T47D (cell line): ENCODE results near the gene ANXA11.
A peak's percentile ranks its signal among the peaks of the same experiment; 100 is the strongest.
"Not testable (repeated sequence)": the region's sequence is repeated elsewhere in the genome, so short reads cannot be mapped to it uniquely, and the experiment has no call there.

Experiments used
- DNase-seq, 2 experiments: peaks; one replicate each; pipeline versions ENCODE4 v3.0.0 to v3.0.0-alpha.2; 2011 to 2012; ENCODE audit warnings: low read depth in 1 of 2, low spot score in 1 of 2
- JUND ChIP-seq: IDR thresholded peaks from 2 replicates; pipeline ENCODE4 v1.6.1; 2012; ENCODE audit warnings: low read depth
- in situ Hi-C: cut with HindIII; loops from 2 replicates; pipeline ENCODE4 v1.10.0; 2016; ENCODE audit warnings: low sequenced_read_pairs, low pct_unique_long_range_greater_than_20kb

Gene ANXA11

GRCh38 chr10:80146918-80147317 lies 58.4 kb downstream of the ANXA11 start:
- TF ChIP-seq JUND = no peak
- no peak for DNase-seq
- in situ Hi-C loops = no loop called here

DNA sequence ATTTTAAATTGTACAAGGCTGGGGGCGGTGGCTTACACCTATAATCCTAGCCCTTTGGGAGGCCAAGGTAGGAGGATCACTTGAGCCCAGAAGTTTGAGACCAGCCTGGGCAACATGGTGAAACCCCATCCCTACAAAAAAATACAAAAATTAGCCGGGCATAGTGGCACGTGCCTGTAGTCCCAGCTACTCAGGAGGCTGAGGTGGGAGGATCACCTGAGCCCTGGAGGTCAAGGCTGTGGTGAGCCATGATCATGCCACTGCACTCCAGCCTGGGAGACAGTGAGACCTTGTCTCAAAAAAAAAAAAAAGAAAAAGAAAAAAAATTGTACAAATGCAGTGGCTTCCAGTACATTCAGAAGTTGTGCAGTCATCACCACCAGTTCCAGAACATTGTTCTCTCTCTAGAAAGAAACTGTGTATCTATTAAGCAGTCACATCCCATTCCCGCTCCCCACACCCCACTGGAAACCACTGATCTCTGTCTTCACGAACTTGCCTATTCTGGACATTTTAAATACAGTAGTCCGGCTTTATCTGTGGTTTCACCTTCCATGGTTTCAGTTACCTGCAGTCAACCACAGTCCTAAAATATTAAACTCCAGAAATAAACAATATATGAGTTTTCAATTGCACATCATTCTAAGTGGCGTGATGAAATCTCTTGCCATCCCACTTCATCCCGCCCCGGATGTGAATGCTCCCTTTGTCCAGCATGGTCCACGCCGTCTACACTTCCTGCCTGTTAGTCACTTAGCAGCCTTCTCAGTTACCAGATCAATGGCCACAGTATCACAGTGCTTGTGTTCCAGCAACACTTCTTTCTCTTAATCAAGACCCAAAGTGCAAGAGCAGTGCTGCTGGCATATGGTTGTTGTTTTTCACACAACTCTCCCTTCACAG lies 59.7 kb downstream of the ANXA11 start:
- in situ Hi-C loops = not testable (repeated sequence)

DNA sequence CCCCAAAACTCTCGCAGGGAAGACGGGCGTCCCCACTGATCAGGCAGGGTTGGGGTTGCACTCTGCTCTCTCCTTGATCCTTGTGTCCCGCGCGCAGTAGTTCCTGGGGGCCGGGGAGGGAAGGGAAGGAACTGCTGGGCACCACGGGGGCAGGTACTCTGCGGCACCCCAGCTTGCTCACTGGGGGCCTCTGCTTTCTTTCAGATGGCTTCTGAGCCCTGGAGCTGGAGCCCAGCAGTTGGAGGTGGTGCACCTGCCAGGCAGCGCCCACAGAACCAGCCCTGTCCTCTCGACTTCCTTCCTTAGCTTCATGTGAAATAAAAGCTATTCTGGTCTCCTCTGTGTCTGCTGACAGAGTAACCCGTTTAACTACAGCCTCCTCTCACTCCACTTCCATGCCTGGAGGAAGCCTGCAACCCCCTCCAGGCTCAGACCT lies 60.6 kb downstream of the ANXA11 start:
- in situ Hi-C loops = no loop called here
- no peak for DNase-seq
- no peak for TF ChIP-seq JUND

More for the DNA sequence above, 59.7 kb downstream of the ANXA11 start:
- not testable (repeated sequence) for DNase-seq

DNA sequence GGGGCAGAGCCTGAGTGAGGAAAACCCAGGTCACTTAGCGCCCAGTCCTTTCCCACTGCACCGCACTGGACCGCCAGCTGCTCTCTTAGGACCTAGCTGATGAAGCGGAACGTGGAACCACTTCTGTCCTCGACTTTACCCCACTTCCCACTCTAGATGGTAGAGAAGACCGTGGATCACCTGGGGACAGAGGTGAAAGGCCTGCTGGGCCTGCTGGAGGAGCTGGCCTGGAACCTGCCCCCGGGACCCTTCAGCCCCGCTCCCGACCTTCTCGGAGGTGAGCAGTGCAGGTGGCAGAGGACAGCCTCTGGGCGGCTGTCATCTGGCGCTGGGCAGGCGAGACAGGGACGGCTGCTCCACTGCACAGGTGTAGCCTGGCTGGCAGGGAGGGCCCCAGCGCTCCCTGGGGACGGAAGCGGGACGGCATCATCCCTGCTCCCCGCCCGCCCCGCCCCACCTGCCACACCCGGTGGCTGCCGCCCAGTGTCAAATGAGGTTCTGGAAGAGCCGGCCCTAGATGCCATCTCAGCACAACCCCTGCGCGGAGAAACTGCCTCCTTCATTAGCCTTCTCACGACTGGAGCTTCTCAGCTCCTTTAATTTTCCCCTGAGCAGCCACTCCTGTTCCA lies 61.2 kb downstream of the ANXA11 start:
- in situ Hi-C loops = no loop called here
- no peak for TF ChIP-seq JUND
- DNase-seq = peak in 1 of 2 experiments; percentile 40

DNA sequence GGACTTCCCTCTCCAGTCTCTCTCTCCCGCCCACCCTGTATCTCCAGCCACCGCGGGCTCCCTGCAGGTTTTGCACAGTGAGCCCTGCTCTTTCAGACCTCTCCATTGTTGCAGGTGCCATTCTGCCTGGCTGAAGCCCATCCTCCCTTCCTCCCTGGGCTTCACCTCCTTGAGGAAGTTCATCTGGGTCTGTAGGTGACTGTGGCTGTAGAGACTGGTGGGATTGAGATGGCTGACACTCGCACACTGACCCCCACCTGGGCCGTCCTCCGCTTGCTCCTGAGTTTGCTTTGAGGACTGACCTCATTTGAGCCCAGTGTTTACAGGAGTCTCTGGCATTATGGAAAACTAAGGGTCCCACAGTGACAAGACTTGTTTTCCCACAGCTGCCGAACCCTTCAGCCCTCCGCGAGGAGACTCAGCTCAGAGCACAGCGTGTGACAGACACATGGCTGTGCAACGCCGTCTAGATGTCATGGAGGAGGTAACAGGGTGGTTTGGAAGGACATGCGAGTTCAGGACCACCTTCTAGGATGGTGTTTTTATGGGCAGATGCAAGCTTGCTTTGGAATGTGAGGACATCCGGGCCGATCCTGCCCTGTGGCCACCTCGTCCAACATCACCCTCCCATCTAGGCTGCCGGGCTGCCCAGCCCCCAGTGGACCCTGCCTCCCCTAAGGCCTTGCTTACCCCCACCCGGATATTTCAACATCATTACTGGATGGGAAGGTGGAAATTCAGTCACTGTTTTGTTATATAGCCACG lies 63.5 kb downstream of the ANXA11 start:
- no peak for TF ChIP-seq JUND
- in situ Hi-C loops = no loop called here
- no peak for DNase-seq

DNA sequence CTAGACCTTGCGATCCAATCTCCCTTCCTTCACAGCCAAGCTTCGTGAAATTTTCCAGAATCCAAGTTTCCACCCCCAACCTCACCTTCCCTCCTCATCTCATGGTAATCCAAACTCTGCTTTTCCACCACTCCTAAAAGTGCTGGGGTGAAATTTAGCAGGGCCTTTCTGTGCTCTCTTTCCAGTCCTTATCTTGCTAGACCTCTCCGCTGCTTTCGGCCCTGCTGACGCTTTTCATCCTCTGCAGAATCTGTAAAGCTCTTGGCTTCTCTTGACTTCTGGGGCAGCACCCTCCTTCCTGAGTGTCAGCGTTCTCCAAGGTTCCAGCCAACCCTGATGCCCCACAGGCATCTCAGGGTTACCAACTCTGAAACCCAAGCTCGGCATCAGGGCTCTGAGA lies 65.1 kb downstream of the ANXA11 start:
- TF ChIP-seq JUND = no peak
- no peak for DNase-seq
- in situ Hi-C loops = no loop called here

- TF ChIP-seq JUND = no peak
- DNase-seq = no peak
- in situ Hi-C loops = no loop called here
Observed at GRCh38 chr10:80139265-80139664, 66.1 kb downstream of the ANXA11 start.

GRCh38 chr10:80137920-80138319 lies 67.4 kb downstream of the ANXA11 start:
- in situ Hi-C loops = no loop called here
- TF ChIP-seq JUND = no peak
- DNase-seq = no peak

DNA sequence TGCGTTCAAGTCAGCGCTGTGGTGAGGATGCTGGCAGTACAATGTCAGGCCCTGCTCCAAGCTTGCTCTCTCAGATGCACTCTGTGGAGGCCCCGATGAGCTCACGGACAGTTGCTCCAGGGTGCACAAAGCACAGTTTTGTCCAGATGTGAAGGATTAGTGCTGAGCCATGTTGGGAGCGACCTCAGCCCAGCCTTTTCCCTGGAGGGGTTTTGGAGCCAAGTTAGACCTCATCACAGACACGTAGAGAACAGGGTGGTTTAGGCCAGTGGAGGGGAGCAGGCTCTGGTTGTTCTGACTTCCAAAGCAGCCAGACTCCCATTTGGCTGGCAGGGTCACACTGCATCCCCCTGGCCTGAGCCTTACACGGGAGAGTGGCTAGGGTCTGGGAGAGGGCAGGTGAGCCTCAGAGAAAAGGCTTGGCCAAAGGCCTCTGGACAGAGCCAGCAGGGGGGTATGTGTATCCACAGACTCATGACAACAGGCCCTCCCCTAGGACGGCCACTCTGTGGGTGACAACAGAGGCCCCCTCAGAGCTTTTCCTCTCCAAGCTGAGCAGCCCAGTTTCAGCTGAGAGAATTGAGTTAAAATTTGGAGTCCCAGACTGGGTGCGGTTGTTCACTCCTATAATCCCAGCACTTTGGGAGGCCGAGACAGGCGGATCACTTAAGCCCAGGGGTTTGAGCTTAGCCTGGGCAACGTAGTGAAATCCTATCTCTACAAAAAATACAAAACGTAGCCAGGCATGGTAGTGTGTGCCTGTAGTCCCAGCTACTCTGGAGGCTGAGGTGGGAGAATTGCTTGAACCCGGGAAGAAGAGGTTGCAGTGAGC lies 68.1 kb downstream of the ANXA11 start:
- DNase-seq = no peak
- in situ Hi-C loops = no loop called here
- TF ChIP-seq JUND = no peak

GRCh38 chr10:80136134-80136571 lies 69.2 kb downstream of the ANXA11 start:
- no peak for DNase-seq
- in situ Hi-C loops = no loop called here
- TF ChIP-seq JUND = no peak

DNA sequence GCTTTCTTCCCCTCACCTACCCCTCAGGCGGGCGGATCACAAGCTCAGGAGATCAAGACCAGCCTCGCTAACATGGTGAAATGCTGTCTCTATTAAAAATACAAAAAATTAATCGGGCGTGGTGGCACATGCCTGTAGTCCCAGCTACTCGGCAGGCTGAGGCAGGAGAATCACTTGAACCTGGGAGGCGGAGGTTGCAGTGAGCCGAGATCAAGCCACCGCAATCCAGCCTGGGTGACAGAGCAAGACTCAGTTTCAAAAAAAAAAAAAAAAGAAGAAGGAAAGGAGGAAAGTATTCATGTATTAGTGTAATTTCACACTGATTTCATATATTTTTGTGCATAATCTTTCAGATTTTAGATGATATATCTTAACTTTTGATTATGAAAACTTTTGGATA lies 71.7 kb downstream of the ANXA11 start:
- DNase-seq, in situ Hi-C loops: not testable (repeated sequence)

DNA sequence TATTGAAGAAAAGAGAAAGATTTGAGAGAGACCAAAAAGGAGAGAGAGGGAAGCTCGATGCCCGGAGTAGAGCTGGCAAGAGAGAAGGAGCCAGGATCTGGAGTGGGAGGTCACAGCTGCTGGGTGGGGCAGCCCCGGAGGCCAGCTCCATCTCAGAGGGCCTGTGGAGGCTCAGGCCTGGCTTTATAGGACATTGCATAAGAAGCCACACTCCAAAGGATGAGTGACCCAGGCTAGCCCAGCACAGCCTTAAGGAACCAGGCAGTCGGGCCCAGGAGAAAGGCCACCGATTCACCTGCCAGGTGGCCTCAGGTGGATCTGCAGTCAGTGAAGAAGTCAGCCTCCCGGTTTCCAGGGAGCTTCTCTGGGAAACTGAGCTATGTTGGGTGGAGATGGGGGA lies 72.1 kb downstream of the ANXA11 start:
- no peak for DNase-seq
- in situ Hi-C loops = no loop called here
- TF ChIP-seq JUND = no peak
